Fibroblast of skin of scalp (primary cell): ENCODE measurements around the gene ADAD2.
A peak's percentile ranks its signal among the peaks of the same experiment; 100 is the strongest.

Experiments used
- DNase-seq: peaks from one replicate; pipeline ENCODE4 v3.0.0-alpha.2; 2013

ADAD2 gene

GRCh38 chr16:84226026-84226425 is 35.1 kb downstream of the ADAD2 start:
- DNase-seq: no peak

- DNase-seq: no peak
Observed at GRCh38 chr16:84227548-84227947, 36.6 kb downstream of the ADAD2 start.

GRCh38 chr16:84228256-84228838 is 37.4 kb downstream of the ADAD2 start:
- DNase-seq: peak; percentile 83

GRCh38 chr16:84229471-84229870 is 38.5 kb downstream of the ADAD2 start:
- no peak for DNase-seq

- no peak for DNase-seq
Observed at GRCh38 chr16:84232060-84232459, 41.1 kb downstream of the ADAD2 start.

GRCh38 chr16:84232969-84233368 is 42.0 kb downstream of the ADAD2 start:
- DNase-seq: no peak

GRCh38 chr16:84233748-84234147 is 42.8 kb downstream of the ADAD2 start:
- no peak for DNase-seq

GRCh38 chr16:84234321-84235241 is 43.6 kb downstream of the ADAD2 start:
- no peak for DNase-seq

GRCh38 chr16:84236671-84237070 is 45.7 kb downstream of the ADAD2 start:
- DNase-seq: no peak

GRCh38 chr16:84237994-84238750 is 47.2 kb downstream of the ADAD2 start:
- DNase-seq: no peak

- DNase-seq: no peak
Observed at GRCh38 chr16:84239141-84239769, 48.3 kb downstream of the ADAD2 start.

- no peak for DNase-seq
Observed at GRCh38 chr16:84239909-84240308, 49.0 kb downstream of the ADAD2 start, which contains the start of gene KCNG4. TSS of gene KCNG4 (minus strand) at chr16:84240012. CDS start at chr16:84237485, 2,527 bp downstream.

- no peak for DNase-seq
Observed at GRCh38 chr16:84240455-84240854, 49.5 kb downstream of the ADAD2 start.

- no peak for DNase-seq
Observed at GRCh38 chr16:84241778-84242177, 50.8 kb downstream of the ADAD2 start.

GRCh38 chr16:84242839-84243238 is 51.9 kb downstream of the ADAD2 start:
- no peak for DNase-seq

GRCh38 chr16:84243732-84244131 is 52.8 kb downstream of the ADAD2 start:
- no peak for DNase-seq

GRCh38 chr16:84244728-84245127 is 53.8 kb downstream of the ADAD2 start:
- no peak for DNase-seq

- DNase-seq: no peak
Observed at GRCh38 chr16:84245956-84246678, 55.2 kb downstream of the ADAD2 start.

GRCh38 chr16:84246679-84247077 is 55.7 kb downstream of the ADAD2 start:
- DNase-seq: no peak
